GM19239 (cell line): ENCODE data around the gene PARVB.
"Not testable (repeated sequence)": the region's sequence is repeated elsewhere in the genome, so short reads cannot be mapped to it uniquely, and the experiment has no call there.

Experiments
- DNase-seq: peaks from one replicate; pipeline ENCODE4 v3.0.0; 2011; ENCODE audit warnings: low spot score; ENCODE audit not compliant: insufficient read length
- FAIRE-seq: peaks from 2 replicates; lab custom pipeline; 2011; peaks lifted over from hg19 to GRCh38; lab: Jason Lieb, UNC

Gene PARVB

DNA sequence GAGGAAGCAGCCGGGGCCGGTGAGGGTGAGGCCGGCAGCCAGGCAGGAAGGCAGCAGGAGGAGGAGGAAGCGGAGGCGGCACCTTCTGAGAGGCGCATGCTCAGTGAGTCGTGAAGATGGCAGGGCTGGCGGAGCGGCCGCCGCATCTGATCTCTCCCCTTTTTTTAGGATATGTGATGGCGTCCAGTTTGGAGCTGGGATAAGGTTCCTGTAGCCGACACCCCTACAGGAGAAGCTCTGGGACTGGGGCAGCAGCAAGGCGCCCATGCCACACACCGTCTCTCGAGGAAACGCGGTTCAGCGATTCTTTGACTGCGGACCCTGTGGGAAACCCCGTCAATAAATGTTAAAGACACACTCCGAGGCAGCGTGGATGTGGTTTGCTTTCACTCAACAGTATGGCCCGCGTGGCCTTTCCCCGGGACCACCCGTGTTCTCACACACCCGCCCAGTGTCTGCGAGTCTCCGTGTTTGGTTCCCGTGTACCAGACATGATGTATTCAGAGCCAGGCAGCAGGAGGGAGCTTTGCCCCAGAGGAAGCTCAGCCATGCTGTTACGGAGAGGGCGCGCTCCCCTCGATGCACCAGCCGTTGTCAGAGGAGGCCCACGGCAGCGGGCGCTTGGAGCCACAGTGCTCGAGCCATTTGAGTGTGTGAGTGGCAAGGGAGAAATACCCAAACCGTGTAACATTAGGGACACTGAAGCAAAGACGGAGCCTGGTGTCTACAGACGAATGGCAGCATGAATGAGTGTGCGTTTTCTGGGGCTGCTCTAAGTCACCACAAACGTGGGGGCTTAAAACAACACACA is 27.7 kb upstream of the PARVB start:
- DNase-seq (peak; percentile 80), FAIRE-seq (peak; percentile 89)

DNA sequence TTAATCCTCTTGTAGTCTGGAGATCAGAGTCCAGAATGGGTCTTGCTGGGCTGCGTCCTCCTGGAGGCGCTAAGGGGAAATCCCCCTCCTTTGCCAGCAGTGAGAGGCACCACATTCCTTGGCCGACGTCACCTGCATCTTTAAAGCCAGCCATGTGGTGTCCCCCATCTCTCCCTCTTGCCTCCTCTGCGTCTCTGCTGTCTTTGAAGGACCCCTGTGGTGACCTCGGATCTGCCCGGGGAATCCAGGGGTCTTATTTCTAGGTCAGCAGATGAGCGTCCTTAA is 27.2 kb upstream of the PARVB start:
- FAIRE-seq (no peak), DNase-seq (no peak)

DNA sequence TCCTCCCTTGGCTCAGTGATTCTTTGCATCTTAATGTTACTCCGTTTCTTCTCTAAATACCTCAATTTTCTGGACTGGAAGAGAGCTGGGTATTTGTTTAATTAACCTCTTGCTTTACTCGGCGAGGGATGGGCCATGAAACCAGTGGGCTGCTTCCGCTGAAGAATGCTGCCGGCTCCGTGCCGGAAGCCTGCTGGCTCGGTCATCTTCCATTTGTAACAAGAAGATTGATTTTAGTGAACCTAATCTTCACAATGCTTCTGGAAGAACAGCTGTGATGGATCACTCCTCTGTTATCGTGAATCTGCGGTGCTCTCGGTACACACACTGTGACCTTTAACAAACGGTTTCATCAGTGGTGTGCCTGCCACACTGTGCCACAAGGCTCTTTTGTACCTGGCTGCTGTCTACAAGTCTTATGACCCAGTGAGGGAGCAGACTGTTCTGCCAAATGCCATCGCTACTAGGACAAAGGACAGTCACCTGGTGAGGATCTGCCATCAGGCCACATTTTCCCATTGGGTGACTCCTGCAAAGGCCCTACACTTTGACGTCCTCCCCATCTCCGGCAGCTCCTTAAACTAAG is 25.3 kb upstream of the PARVB start:
- DNase-seq (no peak), FAIRE-seq (no peak)

DNA sequence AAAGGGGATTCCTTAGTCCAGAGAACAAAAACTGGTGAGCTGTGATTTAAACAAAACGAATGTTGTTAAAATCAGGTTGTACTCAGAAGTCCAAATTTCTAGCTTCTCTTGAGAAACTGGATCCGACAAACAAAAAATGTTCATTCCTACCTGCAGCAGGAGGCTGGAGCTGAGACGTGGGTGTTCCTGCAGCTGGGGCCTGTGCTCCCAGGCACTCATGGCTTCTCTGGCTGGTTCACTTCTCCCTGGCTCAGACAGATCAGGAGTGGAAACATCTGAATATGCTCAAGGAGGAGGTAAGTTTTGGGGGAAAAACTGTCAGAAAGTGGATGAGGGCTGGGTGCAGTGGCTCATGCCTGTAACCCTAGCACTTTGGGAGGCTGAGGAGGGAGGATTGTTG is 24.7 kb upstream of the PARVB start:
- no peak for DNase-seq
- no peak for FAIRE-seq

DNA sequence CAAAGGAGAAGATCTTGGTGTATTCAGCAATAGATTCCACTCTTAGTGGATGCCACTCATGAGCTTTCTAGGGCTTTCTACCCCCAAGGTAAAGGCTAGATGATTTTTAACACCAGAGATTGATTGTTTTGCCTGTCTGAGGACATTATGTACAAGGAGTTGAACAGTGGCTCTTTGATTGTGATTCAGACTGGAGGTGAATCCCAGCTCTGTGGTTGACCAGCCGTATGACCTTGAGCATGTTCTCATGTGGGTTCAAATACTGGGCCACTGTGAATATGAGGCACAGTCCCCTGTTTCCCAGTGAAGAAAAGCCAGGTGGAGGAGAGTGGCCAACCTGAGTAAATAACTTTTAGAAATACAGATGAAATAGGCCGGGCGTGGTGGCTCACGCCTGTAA is 24.0 kb upstream of the PARVB start:
- no peak for FAIRE-seq
- DNase-seq: no peak

DNA sequence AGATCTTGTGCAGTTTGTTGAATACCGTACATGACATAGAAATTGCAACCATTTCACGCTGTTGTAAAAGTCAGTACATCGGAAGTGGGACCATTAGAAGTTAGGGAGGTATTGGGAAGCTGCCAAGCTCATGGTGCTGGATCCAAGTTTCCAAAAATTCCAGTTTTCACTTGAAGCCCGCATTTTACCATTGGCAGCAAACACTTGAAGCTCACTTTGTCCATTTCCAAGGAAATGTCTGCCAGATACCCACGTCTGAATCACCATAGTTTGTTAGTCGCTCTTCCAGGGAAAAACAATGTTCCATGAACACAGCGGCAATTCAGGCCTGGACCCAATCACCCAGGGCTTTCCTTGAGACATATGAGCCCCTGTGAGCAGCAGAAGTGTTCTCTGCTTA is 22.6 kb upstream of the PARVB start:
- FAIRE-seq (no peak), DNase-seq (no peak)

DNA sequence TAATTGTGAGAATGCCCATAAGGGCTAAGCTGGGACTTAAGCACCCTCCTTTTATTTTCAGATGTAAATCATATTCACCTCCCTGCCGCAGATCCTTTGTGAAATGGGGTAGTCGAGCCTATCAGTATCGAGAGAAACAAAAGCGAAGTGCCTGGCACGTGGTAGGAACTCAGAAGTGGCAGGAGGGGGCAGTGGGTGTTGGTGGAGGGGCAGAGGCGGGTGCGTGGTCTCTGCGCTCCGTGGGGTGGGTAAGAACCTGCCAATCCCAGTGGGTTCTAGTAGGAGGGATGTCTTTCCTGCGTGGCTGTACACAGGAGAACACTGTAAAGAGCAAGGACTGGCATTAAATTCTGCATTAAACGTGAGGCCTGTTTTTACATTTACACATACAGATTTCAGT is 21.8 kb upstream of the PARVB start:
- FAIRE-seq: no peak
- no peak for DNase-seq

DNA sequence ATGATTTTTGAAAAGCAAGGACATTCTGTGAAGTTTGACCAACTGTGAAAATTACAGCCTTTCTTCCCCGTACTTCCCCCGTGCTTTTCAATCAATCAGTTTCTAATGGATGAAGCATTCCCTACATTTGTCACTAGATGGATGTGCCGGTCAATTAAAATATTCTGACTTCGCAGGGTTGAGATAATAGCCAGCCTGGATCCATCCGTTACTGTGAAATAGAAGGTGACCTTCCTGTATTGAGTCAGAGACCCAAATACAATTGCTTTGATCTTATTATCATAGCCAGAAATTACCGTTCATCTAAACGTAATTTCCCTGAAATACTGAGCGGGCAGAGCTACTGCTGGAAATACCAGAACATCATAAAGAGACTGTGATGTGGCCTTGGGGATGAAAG is 21.1 kb upstream of the PARVB start:
- no peak for FAIRE-seq
- no peak for DNase-seq

DNA sequence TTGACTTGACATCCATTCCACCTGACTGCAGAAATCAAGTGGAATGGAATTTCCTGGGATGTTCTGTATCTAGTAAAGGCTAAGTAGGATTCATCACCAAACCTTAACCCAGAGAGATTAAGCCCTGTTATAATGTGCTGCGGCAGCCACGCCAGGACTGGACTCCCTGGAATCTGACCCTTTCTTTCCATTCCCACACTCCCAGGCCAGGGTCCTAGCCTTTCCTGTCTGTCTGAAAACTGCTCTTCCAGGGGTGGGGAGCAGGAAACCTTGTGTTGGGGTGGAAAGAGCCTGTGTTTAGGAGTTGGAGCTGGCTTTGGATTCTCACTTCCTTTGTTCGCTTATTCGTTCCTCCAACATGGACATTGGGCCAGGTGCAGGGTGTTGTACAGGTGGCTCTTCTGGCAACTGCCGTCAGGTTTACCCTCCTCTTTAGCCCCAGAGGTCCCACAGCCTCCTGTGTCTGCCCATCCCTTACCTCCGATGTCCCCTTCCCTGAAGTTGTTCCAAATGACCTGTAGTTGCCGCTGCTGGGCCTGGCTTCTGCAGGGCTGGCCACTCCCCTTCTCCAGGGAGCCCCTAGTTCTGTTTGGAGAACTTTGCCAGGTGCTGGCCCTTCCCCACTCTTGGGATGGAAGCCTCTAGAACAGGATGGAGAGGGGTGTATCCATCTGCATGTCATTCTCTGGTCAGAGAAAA is 20.5 kb upstream of the PARVB start:
- no peak for DNase-seq
- no peak for FAIRE-seq

DNA sequence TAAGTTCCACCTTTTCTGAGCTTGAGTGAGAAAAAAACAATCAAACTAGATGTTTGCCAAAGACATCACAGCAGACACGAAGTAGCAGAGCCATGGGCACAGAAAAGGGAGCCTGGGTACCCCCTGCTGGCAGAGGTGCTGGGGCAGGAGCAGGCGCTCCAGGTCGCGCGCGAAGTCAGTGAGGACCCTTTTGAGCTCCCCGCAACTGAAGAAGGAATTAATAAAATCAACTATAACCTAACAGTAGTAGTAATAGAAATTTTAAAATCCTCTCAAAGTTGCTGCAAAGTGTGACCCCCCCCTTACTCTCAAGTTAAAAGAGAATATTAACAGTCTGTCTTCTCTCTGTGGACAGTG is 20.0 kb upstream of the PARVB start:
- DNase-seq: no peak
- FAIRE-seq: no peak

DNA sequence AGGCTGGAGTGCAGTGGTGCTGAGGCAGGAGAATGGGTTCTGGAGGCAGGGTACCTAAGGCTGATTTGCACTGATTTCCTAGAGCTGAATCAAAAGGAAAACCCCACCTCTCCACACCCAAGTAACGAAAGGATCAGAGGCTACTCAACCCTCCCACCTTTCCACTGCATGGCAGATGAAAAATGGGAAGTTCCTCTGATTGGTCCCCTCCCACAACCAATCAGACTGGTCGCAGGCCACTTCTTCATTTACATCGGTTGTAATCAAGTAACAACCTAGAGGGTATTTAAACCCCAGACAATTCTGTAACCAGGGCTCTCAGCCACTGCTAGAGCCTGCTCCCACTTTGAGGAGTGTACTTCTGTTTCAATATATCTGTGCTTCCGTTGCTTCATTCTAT is 18.6 kb upstream of the PARVB start:
- no peak for FAIRE-seq
- no peak for DNase-seq

DNA sequence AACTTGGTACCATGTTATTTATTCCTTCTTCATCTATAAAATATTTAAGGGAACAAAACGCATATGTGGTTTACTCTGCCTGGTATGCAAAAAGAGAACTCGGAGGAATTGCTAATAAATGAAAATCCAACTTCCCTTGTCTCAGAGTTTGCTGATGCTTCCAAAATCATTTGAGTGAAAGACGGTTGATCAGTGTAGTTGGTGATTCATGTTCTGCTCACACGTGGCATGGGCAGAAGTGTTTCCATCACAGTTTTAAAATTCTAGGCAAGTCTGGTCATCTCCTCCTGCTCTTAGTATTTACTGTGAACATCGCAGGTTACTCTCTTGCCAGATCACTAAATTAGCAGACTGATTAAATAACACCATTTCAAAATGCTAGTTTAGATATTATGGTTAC is 11.9 kb upstream of the PARVB start:
- DNase-seq (no peak), FAIRE-seq (no peak)

DNA sequence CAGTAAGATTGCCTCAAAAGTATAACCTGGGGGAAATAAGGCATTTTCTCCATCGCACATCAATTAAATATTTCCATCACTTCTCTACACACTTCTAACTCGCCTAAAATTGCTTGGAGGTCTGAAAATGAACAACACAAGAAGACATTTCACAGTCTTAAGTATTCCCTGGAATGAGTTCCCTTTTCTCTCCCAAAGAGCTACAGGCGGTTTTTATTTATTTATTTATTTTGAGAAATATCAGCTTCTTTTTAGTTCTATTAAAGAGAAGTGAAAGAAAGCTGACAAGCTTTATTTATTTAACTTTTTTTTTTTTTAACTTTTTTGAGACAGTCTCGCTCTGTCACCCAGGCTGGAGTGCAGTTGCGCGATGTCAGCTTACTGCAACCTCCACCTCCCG is 11.5 kb upstream of the PARVB start:
- DNase-seq (no peak), FAIRE-seq (no peak)

DNA sequence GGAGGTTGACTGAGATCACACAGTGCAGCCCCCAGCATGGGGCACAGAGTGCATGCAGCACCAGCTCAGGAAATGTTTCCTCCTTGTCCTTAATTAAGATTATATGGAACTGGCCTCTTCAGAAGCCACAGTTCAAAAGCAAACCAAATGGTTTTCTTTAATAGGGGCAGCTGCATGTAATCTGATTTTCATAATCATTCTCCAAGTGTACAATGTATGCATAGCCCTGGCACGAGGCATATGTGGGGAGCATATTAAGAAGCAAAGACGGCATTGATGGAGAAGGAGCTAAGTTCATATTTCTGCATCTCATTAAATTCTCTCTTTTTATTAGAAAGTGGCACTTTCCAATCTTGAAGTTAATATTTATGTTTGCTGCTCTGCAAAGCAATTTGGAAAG is 9.9 kb upstream of the PARVB start:
- FAIRE-seq: no peak
- DNase-seq: no peak

DNA sequence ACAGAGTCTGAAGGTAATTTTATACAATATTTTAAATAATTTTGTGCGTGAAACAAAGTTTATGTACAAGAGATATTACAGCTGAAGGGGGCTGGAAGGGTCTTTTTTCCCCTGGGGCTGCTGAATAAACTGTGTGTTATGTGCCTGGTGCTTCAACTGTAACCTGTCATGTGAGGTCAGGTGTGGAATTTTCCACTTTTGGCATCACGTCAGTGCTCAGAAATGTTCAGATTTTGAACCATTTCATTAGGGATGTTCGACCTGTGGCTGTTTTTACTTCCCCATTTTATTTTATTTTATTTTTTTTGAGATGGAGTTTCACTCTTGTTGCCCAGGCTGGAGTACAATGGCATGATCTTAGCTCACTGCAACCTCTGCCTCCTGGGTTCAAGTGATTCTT is 7.5 kb upstream of the PARVB start:
- not testable (repeated sequence) for DNase-seq, FAIRE-seq

DNA sequence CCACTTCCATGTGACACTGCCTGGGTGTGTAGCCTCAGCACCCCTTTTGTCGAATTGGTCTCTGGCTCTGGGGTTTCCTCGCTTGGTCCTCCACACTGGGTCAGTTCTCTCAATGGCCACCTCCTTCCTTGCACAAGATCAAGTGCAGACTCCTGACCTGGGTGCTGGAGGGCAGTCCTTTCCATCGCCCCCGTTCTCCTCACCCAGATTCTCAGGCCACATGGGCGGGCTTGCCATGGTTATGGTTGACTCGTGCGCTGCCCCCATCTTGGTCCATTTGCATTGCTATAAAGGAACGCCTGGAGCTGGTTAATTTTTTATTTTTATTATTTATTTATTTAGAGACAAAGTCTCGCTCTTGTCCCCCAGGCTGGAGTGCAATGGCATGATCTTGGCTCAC is 5.5 kb upstream of the PARVB start:
- FAIRE-seq (no peak), DNase-seq (no peak)

DNA sequence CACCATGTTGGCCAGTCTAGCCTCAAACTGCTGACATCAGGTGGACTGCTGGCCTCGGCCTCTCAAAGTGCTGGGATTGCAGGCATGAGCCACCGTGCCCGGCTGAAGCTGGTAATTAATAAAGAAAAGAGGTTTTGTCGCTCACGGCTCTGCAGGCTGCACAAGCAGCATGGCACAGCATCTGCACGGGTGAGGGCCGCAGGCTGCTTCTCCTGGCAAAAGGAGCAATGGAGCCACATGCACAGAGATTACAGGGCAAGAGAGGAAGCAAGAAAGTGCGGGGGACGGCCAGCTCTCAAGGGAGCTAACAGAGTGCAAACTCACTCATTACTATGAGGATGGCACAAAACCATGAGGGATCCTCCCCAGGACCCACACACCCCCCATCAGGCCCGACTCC is 4.7 kb upstream of the PARVB start:
- FAIRE-seq: no peak

DNA sequence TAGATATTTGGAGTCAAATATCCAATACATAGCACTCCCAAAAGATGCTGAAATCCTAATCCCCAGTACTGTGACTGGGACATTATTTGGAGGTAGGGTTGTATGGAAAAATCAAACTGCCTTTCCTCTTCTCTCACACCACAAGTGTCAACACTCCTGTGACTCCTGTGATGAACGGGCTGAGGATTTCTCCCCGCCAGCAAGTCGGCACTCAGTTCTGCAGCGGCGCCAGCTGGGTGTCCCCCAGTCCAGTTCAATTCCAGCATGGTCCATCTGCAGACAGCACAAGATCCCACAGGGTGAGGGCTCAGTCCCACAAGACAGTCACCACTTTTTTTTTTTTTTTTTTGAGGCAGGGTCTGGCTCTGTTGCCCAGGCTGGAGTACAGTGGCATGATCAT is 4.3 kb upstream of the PARVB start:
- no peak for DNase-seq

More for the DNA sequence above, 4.7 kb upstream of the PARVB start:
- DNase-seq: no peak

DNA sequence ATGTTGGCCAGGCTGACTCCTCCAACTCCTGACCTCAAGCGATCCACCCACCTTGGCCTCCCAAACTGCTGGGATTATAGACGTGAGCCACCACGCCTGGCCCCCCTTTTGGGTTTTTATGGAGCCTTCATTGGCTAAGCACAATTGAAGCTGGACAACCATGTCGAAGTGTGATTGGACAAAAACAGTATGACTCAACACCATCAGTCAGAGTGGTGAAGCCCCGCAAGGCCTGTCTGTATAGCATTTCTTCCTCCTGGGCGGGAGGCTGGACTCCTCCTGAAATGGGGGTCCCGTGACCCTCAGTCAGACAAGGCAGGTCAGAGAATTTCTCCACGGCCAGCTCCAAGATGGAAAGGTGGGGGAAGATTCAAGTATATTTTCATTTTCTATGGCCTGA is 3.1 kb upstream of the PARVB start:
- DNase-seq (no peak), FAIRE-seq (no peak)

More for the DNA sequence above, 4.3 kb upstream of the PARVB start:
- FAIRE-seq: no peak

DNA sequence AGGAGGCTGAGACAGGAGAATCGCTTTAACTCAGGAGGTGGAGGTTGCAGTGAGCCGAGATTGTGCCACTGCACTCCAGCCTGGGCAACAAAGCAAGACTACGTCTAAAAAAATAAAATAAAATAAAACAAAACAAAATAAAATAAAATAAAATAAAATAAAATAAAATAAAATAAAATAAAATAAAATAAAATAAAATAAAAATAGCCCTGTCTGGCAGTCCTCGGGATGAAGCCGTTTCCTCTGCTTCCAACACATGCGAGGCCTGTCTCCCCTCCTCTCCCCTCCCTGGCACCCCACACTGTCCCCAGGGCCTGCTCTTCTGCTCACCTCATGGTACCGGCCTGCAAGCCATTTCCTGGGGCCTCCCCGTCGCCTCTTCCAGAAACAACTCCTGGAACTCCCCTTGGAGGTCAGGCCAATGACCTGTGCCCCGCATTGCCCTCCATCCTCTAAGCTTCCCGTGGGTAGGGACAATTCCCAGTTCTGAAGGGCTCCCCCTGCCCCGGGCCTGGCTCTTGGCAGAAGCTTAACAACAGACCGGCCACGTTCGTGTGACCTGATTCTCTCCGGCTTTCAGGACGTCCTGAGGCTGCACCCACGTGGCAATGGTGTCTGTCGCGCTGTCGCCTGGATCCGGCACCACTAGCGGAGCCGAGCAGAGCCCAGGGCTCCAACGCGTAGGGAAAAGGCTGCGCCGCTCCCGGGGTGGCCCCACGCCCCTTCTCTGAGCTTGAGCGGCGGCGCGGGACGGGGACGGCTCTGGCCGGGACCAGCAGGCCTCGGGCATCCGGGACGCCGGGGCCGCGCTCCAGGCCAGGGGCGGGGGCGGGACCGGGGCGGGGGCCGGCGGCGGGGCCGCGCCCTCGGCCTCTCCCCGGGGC is 456 bp upstream of the PARVB start:
- DNase-seq: no peak
- FAIRE-seq: peak; percentile 83
